GM19193 (cell line): ENCODE data around the gene METTL24.

ENCODE experiments used
- POLR2A ChIP-seq: IDR thresholded peaks from 4 replicates; pipeline ENCODE4 v1.6.1; 2011; ENCODE audit not compliant: insufficient read depth, insufficient read length; ENCODE audit errors: extremely low read depth

Gene METTL24

DNA sequence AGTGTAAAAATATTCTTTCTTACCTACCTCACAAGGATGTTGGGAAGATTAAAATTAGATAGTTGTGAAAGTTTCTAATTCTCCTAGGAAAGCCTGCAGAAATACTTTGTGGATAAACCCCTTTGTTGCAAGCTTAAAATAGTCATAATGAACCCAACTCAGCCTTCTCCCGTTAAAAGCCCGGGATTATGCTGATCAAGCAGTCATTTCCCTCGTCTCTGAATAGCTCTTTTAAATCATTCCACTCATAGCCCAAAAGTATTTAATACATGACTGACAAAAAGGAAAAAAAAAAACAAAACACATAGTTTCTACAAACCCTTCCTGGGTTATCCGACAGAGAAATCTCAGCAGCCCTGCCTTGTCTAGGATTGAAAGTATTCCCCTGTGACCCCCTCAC, 10.9 kb upstream of the METTL24 start:
- no peak for TF ChIP-seq POLR2A

DNA sequence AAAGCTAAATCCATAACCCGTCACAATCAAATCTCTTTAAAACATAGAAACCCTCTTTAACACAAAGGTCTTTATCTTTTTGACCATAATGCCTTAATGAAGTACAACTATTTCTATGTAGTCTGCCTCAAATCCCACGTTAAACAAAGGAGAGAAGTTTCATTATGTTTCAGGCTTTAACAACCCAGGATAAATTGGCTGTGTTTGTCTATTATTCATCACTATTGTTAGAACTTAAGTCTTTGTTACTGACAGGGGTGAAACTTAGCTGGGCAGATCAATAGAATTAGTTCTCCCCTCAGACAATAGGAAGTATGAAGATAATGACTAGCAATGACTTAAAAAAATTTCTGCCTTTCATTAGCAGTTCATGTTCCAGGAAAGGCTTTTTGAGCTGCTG, 10.1 kb upstream of the METTL24 start:
- no peak for TF ChIP-seq POLR2A

GRCh38 chr6:110367825-110368224, 9.7 kb upstream of the METTL24 start:
- TF ChIP-seq POLR2A: no peak

GRCh38 chr6:110366975-110367374, 8.8 kb upstream of the METTL24 start:
- no peak for TF ChIP-seq POLR2A

GRCh38 chr6:110366256-110366655, 8.1 kb upstream of the METTL24 start:
- TF ChIP-seq POLR2A: no peak

DNA sequence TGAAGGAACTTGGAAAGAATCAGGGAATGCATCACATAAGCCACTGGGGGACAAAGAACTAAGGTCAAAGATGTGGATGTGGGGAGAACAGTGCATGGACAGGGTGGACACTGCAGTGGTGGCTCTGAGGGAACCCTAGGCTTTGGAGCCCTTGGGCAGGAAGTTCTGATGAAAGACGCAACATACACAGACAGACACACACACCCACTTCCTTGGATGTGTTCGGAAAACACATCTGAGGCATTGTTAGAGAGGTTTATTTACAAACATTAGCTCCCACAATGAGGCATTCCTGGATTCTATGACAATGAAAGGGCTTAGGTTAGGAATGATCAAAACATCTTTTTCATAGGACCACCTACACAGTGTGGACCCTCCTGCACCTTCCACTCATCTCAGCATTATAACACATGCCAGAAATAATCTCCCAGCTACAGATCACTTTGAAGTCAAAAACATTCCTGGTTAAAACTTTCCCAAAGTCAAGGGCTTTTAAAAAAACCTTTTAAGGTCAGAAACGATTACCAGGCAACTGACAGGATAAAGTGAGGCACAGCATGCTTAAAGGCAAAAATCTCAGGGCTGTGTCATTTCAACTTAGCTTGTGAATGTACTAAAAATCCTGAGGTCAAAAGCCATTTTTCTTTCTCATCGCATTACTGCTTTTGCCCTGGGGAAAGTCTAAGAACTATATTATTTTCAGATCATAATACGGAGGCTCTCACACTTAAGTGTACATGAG, 6.4 kb upstream of the METTL24 start:
- no peak for TF ChIP-seq POLR2A

- TF ChIP-seq POLR2A: no peak
These were observed 5.6 kb upstream of the METTL24 start for GRCh38 chr6:110363748-110364147.

DNA sequence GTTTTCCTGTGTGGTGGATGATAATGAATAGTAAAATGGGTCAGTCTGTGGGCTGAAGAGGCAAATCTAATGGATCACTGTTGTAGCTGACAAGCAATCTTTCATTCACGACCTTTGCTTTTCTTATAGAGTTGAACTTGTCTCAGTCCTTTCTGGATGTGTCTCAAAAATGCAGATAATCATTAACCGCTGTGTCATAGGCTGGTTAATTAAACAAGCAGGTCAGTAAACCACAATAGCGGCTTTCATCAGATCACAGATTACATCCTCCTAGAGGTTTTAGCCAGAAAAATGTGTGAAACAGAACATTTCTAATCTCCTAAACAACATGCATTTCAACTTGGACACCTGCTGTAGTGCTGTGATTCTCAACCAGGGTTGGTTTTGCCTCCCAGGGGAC, 2.5 kb upstream of the METTL24 start:
- TF ChIP-seq POLR2A: no peak

GRCh38 chr6:110359556-110359955, 1.4 kb upstream of the METTL24 start:
- no peak for TF ChIP-seq POLR2A

DNA sequence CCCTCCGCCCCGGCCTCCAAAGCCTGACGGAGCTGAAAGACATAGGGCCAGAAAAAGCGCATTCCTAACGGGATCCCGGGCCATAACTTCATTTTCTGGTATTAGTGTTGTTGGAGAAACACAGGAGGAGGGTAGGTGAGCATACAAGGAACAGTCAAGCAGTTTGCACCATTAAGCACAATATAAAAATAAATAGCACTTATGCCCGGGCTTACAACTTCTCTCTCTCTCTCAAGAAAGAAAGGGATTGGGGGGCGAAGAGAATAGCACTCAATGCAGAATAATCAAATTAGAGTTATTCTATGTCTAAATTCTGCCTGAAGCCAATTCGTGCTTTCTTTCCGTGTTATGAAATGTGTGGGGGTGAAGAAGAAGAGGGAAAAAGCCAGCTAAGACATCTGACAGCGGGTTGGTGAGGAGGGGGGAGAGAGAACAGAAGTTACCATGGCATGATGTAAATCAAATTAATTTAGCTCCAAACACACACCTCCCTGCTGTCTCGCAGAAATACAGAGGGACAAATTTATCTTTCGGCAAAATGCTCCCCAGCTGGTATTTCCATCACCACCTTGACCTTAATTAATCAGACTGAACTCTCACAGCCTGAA, 508 bp upstream of the METTL24 start:
- TF ChIP-seq POLR2A: no peak

GRCh38 chr6:110357298-110357663, 868 bp downstream of the METTL24 start:
- TF ChIP-seq POLR2A: no peak

GRCh38 chr6:110356778-110357177, 1.4 kb downstream of the METTL24 start:
- TF ChIP-seq POLR2A: no peak

DNA sequence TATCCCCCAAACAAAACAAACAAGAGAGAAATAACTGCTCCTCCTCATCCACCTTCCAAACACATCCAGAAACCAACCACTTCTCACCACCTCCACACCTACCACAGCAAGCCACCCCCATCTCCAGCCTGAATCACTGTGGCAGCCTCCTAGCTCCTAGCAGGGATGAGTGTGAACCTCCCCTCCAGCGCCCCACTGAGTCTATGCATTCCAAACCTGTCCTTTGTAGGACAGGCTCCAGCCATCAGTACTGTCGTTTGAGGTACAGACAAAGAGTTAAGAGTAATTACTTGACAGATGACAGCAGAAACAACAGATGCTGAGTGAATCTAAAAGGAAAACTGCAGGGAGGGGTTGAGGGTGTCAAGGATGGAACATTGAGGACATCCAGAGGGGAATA, 2.4 kb downstream of the METTL24 start:
- no peak for TF ChIP-seq POLR2A

- no peak for TF ChIP-seq POLR2A
These were observed 3.1 kb downstream of the METTL24 start for GRCh38 chr6:110355022-110355421.

- no peak for TF ChIP-seq POLR2A
These were observed 4.0 kb downstream of the METTL24 start for GRCh38 chr6:110354153-110354552.

DNA sequence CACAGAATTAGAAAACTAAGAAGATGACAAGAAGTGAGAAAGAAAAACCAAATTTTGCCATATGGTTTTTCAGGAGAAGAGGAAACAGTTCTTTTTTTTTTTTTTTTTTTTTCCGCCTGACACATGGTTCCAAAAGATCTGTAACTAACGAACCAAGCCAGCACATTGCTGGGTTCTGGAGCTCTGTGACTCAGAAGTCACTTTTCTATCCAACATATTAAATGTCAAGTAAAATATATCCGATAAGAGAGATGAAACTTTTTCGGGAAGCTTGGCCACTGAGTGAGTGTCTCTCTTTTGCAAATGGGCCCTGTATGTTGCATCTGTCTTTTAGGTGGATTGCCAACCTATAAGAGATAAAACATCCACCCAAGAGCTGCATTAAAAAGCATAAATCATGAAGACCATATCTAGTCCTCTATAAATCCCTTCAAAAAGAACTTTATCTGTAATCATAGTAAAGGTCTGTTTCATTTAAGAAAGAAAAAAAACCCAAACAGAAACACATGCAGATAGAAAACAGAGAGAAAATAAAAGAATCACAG, 4.6 kb downstream of the METTL24 start:
- TF ChIP-seq POLR2A: no peak

DNA sequence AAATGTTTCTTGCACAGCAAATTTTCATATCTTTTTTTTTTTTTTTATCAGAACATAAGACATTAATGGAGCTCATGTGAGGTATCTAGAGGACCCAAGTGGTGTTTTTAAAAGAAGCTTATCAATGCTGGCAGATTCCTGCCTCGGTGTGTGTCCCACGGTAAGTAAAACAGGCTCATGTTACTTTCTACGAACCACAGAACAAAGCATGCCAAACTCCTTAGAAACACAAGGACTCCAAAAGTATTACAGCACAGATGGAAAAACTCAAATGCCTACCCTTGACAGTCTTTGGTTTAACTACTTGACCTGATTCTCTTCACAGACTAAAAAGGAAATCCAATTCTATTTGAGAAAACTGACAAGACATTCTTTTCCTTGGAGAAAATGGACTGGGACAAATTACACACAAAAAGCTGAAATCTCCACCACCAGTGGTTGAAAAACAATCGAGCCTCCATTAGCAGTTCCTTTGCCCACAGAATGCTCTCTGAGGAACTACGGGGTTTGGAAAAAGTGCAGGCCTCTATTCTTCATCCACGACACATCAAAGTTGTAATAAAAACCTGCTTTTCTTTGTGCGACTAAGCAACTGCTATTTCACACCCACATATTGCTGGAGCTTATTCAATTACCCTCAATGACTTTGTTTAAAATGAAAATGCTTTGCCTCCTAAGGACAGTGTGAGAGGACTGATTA, 5.4 kb downstream of the METTL24 start:
- TF ChIP-seq POLR2A: no peak

- TF ChIP-seq POLR2A: no peak
These were observed 6.2 kb downstream of the METTL24 start for GRCh38 chr6:110351986-110352385.
